HG02938 (cell line): ENCODE data around the gene FCAR.
"Not testable (repeated sequence)": the region's sequence is repeated elsewhere in the genome, so short reads cannot be mapped to it uniquely, and the experiment has no call there.

ENCODE experiments used
- ATAC-seq: cut with Tn5 transposase; IDR thresholded peaks from one replicate; pipeline ENCODE4 v1.9.1; 2021; ENCODE audit warnings: mild to moderate bottlenecking, moderate library complexity; ENCODE audit not compliant: unreplicated experiment

Gene FCAR

GRCh38 chr19:54893406-54893805 lies 19.4 kb downstream of the FCAR start:
- ATAC-seq, result no peak

- ATAC-seq, result not testable (repeated sequence)
Measured at GRCh38 chr19:54894106-54894505, 20.1 kb downstream of the FCAR start.

- ATAC-seq, result no peak
Measured at GRCh38 chr19:54896036-54896435, 22.0 kb downstream of the FCAR start.

GRCh38 chr19:54898685-54899084 lies 24.6 kb downstream of the FCAR start:
- not testable (repeated sequence) for ATAC-seq

- not testable (repeated sequence) for ATAC-seq
Measured at GRCh38 chr19:54899646-54900045, 25.6 kb downstream of the FCAR start.

- ATAC-seq, result not testable (repeated sequence)
Measured at GRCh38 chr19:54901153-54901552, 27.1 kb downstream of the FCAR start.

- ATAC-seq, result no peak
Measured at GRCh38 chr19:54902061-54902460, 28.0 kb downstream of the FCAR start.

- ATAC-seq, result no peak
Measured at GRCh38 chr19:54903303-54903702, 29.3 kb downstream of the FCAR start.

GRCh38 chr19:54904261-54904660 lies 30.2 kb downstream of the FCAR start:
- not testable (repeated sequence) for ATAC-seq

GRCh38 chr19:54905421-54905802 lies 31.4 kb downstream of the FCAR start:
- no peak for ATAC-seq

GRCh38 chr19:54905803-54906511 lies 31.9 kb downstream of the FCAR start, which contains the start of gene NCR1:
TSS of gene NCR1 (plus strand) at chr19:54906148. CDS start at chr19:54906188, 40 bp downstream.
- no peak for ATAC-seq

GRCh38 chr19:54906819-54907218 lies 32.8 kb downstream of the FCAR start:
- no peak for ATAC-seq

- ATAC-seq, result not testable (repeated sequence)
Measured at GRCh38 chr19:54907899-54908298, 33.9 kb downstream of the FCAR start.

- no peak for ATAC-seq
Measured at GRCh38 chr19:54916822-54917221, 42.8 kb downstream of the FCAR start.

- ATAC-seq, result no peak
Measured at GRCh38 chr19:54918499-54918898, 44.5 kb downstream of the FCAR start.

- ATAC-seq, result not testable (repeated sequence)
Measured at GRCh38 chr19:54919646-54920563, 45.9 kb downstream of the FCAR start.

- no peak for ATAC-seq
Measured at GRCh38 chr19:54921082-54921481, 47.0 kb downstream of the FCAR start.

- no peak for ATAC-seq
Measured at GRCh38 chr19:54923276-54923675, 49.2 kb downstream of the FCAR start.

GRCh38 chr19:54928299-54928698 lies 54.3 kb downstream of the FCAR start:
- no peak for ATAC-seq

GRCh38 chr19:54937926-54938325 lies 63.9 kb downstream of the FCAR start:
- peak; percentile 45 for ATAC-seq

- ATAC-seq, result no peak
Measured at GRCh38 chr19:54938906-54939305, 64.9 kb downstream of the FCAR start.

- ATAC-seq, result not testable (repeated sequence)
Measured at GRCh38 chr19:54939538-54939937, 65.5 kb downstream of the FCAR start.
